ENCODE measurements around the gene SPATC1L.
A peak's percentile ranks its signal among the peaks of the same experiment; 100 is the strongest.
"Not testable (repeated sequence)": the region's sequence is repeated elsewhere in the genome, so short reads cannot be mapped to it uniquely, and the experiment has no call there.

SPATC1L gene

DNA sequence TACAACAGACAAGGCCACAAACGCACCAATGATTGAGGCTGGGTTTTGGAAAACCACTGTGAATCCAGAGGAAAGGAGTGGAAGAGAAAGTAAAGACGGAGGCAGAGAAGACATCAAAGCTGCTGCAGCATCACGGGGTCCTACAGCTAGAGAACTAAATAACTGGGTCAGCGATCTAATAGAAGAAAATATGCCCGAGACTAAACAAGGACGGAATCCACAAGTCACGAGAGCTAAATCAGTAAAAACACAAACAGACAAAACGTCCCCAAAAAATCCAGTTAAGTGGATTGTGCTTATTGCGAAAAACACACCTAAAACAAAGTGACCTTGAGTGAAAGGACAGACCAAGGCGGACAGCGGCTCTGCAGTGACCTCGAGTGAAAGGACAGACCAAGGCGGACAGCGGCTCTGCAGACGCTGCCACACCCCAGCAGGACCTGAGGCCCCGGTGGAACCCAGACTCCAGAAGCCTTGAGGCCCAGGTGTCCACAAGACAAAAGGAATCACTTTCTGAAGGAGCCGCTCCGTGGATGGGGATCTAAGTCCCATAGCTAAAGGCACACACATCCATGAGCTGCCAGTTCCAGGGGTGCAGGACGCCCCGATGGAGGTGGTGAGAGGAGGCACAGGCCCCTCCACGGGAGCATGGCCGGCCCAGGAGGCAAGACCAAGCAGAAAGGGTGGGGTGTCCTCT is 34.9 kb downstream of the SPATC1L start:
- no peak for DNase-seq

DNA sequence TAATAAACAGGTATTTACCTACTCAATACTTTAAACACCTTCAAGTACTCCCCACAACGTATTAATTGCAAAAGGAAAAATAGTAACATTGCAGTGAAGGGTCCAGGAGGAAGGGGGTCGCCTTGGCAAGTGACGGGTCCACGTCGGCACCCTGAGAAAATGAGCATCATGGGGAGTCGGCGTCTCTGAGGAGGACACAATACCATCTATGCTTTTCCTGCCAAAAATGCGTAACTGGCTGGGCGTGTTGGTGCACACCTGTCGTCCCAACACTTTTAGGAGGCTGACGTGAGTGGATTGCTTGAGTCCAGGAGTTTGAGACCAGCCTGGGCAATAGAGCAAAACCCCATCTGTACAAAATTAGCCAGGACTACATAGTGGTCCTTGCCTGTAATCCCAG is 36.2 kb downstream of the SPATC1L start:
- DNase-seq = no peak

DNA sequence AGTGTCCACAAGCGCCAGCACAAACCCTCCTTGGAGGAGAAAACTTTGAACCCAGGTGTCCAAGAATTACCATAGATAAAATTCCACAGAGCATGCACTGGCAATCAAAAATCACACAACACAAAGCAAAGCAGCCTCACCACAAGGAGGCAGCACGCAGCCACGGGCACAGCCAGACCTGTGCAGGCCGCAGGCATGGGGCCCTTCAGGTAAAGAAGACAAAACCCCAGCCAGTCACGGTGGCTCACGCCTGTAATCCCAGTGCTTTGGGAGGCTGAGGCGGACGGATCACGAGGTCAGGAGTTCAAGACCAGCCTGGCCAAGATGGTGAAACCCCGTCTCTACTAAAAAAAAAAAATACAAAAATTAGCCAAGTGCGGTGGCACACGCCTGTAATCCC is 36.8 kb downstream of the SPATC1L start:
- DNase-seq = peak; percentile 75

- DNase-seq = no peak
Observed at GRCh38 chr21:46146856-46147255, 37.4 kb downstream of the SPATC1L start.

DNA sequence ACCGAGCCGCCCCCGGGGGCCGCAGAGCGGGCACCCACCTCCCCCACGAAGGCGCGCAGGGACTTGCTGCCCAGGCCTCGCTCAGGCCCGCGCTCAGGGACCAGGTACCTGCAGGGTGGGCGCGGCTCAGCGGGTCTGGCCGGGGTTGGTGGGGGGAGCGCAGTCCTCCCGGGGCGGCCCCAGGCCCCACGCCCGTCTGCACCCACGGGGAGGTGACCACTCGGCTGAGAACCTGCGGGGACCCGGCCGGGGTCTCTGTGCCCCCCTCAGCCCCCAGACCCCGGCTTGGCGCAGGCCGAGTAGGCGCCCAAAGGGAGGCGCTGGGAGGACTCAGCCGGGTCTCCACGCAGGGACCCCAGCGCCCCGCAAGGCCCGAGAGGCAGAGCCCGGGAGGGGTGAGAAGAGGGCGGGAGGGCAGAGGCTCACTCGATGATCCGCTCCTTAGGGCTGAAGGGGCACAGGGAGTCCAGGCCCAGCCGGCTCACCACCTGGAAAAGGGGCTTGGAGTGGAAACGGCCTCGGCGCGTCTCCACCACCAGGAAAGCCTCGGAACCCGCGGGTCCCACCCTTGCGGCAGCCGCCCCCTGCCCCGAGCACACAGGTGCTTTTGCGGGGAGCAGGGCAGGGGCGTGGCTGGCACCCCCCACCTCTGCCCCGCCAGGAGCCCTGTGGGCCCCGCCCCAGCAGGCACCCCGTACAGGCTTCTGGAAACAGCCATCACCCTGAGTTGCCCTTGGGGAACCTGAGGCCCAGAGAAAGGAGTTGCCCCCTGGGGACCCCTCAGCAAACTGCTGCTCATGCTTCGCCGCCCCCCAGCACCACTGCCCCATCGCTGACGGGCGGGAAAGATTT is 38.2 kb downstream of the SPATC1L start:
- no peak for DNase-seq

DNA sequence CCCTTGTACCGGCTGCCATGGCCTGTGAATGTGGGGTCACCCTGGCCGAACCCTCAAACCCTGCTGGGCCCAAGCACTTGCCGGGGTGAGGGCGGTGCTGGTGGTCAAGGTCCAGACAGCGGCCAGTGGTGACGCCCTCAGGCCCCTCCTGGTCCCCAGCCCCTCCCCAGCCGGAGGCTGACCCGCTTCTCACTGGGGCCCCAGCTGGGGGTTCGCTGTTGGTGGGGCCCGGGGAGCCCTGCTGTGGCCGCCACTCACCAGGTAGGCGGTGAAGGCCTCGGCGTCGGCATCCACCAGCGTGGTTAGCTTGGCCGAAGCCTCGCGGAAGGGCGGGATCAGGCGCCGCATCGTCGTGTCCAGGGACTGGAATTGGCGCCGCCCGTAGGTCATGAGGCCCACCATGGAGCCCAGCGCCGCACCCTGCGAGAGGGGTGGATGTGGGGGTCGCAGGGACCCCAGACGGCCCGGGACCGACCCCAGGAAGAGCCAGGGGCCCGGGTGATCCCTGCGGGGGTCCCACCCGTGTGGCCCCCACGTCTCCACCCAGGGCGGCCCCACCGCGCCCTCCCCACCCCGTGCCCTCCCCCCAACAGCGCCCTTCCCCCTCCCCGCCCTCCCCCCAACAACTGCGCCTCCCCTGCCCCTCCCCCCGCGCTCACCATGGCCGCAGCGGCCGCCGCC is 39.0 kb downstream of the SPATC1L start:
- no peak for DNase-seq

DNA sequence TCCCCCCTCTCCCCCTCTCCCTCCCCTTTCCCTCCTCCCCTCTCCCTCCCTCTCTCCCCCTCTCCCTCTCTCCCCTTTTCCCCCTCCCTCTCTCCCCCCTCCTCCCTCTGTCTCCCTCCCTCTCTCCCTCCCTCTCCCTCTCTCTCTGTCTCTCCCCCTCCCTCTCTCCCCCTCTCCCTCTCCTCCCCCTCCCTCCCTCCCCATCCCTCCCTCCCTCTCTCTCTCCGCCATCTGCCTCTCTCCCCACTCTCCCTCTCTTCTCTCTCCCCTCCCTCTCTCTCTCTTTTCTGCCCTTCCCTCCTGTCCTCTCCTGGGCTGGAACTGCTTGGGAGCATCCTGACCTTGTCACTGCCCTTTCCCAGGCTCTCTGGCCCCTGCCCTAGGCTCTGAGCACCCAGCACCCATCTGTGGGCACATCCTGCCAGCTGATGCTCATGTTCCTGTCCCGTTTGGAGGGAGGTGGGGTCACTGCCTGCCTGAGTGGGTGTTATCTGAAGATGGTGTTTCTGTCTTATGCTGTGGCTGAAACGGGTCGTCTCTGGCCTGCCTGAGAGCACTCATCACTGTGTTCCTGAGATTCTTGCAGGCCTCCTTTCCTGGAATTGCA is 39.7 kb downstream of the SPATC1L start:
- DNase-seq = peak; percentile 14

DNA sequence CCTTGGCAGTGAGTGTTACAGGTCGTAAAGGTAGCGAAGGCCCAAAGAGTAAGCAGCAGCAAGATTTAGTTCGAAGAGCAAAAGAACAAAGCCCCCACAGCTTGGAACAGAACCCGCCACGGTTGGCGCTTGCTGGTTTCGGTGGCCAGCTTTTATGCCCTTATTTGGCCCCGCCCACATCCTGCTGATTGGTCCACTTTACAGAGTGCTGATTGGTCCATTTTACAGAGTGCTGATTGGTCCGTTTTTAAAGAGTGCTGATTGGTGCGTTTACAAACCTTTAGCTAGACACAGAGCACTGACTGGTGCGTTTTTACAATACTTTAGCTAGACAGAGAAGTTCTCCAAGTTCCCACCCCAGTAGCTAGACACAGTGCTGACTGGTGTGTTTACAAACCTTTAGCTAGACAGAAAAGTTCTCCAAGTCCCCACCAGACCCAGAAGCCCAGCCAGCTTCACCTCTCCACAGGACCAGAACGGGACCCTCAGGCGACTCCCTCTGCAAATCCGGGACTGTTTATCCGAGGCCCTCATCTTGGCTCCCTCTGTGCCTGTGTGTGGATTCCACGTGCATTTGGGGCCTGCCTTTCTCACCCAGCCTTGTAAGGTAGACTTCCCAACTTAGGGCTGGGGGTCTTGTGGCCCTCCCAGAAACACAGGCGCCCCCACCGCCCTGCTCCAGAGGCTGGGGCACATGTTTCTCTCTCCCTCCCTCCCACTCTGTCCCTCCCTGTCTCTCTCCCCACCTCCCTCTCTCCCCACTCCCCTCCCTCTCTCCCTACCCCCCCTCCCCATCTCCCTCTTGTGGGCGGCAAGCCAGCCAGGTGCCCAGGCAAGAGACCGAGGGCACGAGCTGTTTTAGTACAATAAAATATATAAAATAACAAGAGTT is 41.4 kb downstream of the SPATC1L start:
- DNase-seq = no peak

- no peak for DNase-seq
Observed at GRCh38 chr21:46141767-46142581, 42.3 kb downstream of the SPATC1L start.

DNA sequence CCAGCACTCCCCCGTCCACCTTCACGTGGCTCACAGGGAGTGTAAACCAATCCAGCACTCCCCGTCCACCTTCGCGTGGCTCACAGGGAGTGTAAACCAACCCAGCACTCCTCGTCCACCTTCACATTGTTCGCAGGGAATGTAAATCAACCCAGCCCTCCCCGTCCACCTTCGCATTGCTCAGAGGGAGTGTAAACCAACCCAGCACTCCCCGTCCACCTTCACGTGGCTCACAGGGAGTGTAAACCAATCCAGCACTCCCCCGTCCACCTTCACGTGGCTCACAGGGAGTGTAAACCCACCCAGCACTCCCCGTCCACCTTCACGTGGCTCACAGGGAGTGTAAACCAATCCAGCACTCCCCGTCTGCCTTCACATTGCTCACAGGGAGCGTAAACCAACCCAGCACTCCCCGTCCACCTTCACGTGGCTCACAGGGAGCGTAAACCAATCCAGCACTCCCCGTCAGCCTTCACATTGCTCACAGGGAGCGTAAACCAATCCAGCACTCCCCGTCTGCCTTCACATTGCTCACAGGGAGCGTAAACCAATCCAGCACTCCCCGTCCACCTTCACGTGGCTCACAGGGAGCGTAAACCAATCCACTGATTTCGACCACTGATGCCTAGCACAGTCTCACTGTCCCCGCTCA is 43.8 kb downstream of the SPATC1L start:
- not testable (repeated sequence) for DNase-seq

DNA sequence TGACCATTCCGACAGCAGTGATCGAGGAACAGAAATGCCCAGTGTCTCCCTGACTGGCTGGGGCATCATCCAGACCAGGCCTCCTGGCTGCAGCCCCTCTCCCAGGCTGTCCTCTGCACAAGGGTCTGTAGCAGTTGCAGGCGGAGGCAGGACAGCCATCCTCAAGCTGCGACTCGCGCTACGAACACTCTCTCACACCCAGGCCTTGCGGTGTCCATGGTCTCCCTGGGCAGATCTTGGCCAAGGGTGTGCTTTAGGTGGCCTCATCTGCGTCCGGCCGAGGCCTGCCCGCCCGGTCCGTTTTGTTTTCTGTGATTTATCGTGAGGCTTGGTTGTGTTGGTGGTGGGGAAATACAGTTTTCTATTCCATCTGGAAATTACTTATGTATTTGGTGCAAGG is 44.6 kb downstream of the SPATC1L start:
- DNase-seq = no peak

DNA sequence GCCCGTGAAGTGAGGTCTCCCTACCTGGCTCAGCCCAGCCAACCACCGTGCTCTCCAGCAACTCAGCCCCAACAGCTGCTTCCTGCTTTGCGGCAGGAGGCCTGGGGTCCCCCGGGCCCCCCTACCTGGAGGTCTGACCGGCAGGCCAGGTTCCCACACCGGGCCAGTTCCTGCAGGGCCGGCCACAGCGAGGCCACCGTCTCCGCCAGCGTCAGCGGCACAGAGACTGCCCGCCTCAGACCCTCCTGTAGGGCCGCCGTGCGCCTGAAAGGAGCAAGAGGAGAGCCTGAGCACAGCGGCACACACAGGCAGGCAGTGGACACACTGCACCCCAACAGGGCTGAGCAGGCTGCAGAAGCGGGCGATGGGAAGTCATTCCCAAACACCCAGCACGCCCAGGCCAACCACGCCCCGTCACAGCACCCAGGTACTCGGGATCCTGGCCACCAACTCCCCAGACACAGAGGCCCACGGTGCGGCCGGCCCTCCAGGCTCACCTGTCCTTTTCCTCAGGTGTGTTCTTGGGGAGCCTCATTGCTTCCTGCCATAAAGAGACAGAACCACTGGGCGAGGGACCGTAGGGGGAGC is 45.8 kb downstream of the SPATC1L start:
- no peak for DNase-seq

GRCh38 chr21:46137908-46138307 is 46.4 kb downstream of the SPATC1L start:
- no peak for DNase-seq

DNA sequence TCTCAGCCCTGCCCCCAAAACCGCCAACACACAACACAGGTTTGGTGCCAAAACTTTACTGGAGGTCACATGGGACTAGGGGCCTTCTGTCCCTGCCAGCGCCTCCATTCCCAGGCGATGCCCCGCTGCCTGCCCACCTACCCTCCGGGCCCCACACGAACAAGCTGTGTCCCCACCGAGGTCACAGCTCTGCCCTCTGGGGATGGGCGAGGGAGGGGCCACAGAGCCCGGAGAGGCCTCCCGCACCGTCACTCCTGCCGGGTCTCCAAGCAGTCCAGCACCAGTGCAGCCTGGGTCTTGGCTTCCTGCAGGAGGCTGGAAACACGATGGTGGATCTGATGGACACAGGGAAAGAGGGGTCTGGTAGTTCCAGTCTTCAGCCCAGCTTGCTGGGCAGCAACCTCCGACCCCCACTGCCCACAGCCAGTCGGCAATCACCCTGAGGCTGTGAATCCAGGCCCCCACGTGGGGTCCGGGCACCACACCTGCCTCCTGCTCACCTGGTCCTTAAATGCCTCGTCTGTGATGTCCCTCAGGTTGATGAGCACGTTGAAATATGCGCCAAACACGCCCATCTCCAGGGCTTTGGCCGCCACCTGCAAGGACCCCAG is 47.4 kb downstream of the SPATC1L start:
- no peak for DNase-seq

- no peak for DNase-seq
Observed at GRCh38 chr21:46135782-46136395, 48.4 kb downstream of the SPATC1L start.

GRCh38 chr21:46131838-46132651 is 52.2 kb downstream of the SPATC1L start:
- no peak for DNase-seq

DNA sequence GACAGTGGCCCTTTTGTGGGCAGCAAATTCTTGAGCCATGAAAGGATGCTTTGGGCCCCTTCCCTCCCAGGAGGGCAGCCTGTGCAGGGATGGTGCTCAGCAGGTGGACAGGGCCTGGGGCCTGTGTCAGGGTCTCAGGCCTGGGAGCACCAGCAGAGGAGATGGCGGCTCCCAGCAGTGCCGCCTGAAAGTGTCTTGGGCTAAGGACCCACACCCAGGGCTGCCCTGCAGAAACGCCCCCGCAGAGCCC is 52.7 kb downstream of the SPATC1L start:
- no peak for DNase-seq

- no peak for DNase-seq
Observed at GRCh38 chr21:46130831-46131587, 53.2 kb downstream of the SPATC1L start.
